GM19193 (cell line): ENCODE data around the gene NCOR2.

Experiments
- POLR2A ChIP-seq: IDR thresholded peaks from 4 replicates; pipeline ENCODE4 v1.6.1; 2011; ENCODE audit not compliant: insufficient read depth, insufficient read length; ENCODE audit errors: extremely low read depth

Gene NCOR2

GRCh38 chr12:124588751-124589267, 21.4 kb upstream of the NCOR2 start:
- no peak for TF ChIP-seq POLR2A

GRCh38 chr12:124588018-124588634, 20.7 kb upstream of the NCOR2 start:
- TF ChIP-seq POLR2A, result no peak

GRCh38 chr12:124586756-124587155, 19.3 kb upstream of the NCOR2 start:
- no peak for TF ChIP-seq POLR2A

GRCh38 chr12:124583854-124584253, 16.4 kb upstream of the NCOR2 start:
- TF ChIP-seq POLR2A, result no peak

- TF ChIP-seq POLR2A, result no peak
These were observed 14.7 kb upstream of the NCOR2 start for GRCh38 chr12:124582108-124582424.

- no peak for TF ChIP-seq POLR2A
These were observed 14.1 kb upstream of the NCOR2 start for GRCh38 chr12:124581307-124582107.

GRCh38 chr12:124579921-124580517, 12.6 kb upstream of the NCOR2 start:
- no peak for TF ChIP-seq POLR2A

- TF ChIP-seq POLR2A, result no peak
These were observed 11.4 kb upstream of the NCOR2 start for GRCh38 chr12:124578854-124579253.

- TF ChIP-seq POLR2A, result no peak
These were observed 11.0 kb upstream of the NCOR2 start for GRCh38 chr12:124578445-124578844.

GRCh38 chr12:124577986-124578385, 10.6 kb upstream of the NCOR2 start:
- TF ChIP-seq POLR2A, result no peak

- TF ChIP-seq POLR2A, result no peak
These were observed 10.0 kb upstream of the NCOR2 start for GRCh38 chr12:124577374-124577773.

GRCh38 chr12:124576061-124576650, 8.7 kb upstream of the NCOR2 start:
- TF ChIP-seq POLR2A, result no peak

- TF ChIP-seq POLR2A, result no peak
These were observed 6.7 kb upstream of the NCOR2 start for GRCh38 chr12:124573839-124574786.

- no peak for TF ChIP-seq POLR2A
These were observed 4.1 kb upstream of the NCOR2 start for GRCh38 chr12:124571556-124571955.
